Measurements from ENCODE around the gene MYH14.

- TF ChIP-seq EZH2phosphoT487 (IDR thresholded peaks at IDR 0.05; ENCODE audit: borderline replicate concordance, low read length): no peak
- TF ChIP-seq, protein P1, sequence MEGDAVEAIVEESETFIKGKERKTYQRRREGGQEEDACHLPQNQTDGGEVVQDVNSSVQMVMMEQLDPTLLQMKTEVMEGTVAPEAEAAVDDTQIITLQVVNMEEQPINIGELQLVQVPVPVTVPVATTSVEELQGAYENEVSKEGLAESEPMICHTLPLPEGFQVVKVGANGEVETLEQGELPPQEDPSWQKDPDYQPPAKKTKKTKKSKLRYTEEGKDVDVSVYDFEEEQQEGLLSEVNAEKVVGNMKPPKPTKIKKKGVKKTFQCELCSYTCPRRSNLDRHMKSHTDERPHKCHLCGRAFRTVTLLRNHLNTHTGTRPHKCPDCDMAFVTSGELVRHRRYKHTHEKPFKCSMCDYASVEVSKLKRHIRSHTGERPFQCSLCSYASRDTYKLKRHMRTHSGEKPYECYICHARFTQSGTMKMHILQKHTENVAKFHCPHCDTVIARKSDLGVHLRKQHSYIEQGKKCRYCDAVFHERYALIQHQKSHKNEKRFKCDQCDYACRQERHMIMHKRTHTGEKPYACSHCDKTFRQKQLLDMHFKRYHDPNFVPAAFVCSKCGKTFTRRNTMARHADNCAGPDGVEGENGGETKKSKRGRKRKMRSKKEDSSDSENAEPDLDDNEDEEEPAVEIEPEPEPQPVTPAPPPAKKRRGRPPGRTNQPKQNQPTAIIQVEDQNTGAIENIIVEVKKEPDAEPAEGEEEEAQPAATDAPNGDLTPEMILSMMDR (IDR thresholded peaks at IDR 0.05; ENCODE audit: low read depth, low read length, poor library complexity, severe bottlenecking): no peak
These were observed 44.8 kb upstream of the MYH14 start for GRCh38 chr19:50158577-50158976.

Measured in DOHH2 (cell line).